ENCODE measurements around the gene SERPINA1.

SERPINA1 gene

DNA sequence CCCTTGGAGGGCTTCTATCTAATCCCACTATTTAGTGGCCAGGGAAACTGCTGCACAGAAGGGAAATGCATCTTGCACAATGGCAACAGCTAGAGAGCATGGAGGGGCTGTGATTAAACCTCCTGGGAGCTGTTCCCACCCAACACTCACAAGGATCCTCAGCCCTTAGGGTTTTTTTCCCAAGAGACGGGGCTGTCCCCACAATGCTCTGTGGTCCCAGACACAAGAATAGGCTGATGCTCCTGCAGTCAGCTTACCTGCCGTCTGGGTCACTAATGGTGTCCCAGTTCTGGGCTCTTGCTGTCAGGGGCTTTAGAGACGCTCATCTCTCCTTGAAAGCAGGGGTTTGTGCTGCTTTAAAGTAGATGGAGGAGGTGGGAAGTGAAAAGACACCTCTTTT lies 4.6 kb downstream of the SERPINA1 start:
- no peak for DNase-seq (ENCODE audit: low read depth in 2 of 2)

DNA sequence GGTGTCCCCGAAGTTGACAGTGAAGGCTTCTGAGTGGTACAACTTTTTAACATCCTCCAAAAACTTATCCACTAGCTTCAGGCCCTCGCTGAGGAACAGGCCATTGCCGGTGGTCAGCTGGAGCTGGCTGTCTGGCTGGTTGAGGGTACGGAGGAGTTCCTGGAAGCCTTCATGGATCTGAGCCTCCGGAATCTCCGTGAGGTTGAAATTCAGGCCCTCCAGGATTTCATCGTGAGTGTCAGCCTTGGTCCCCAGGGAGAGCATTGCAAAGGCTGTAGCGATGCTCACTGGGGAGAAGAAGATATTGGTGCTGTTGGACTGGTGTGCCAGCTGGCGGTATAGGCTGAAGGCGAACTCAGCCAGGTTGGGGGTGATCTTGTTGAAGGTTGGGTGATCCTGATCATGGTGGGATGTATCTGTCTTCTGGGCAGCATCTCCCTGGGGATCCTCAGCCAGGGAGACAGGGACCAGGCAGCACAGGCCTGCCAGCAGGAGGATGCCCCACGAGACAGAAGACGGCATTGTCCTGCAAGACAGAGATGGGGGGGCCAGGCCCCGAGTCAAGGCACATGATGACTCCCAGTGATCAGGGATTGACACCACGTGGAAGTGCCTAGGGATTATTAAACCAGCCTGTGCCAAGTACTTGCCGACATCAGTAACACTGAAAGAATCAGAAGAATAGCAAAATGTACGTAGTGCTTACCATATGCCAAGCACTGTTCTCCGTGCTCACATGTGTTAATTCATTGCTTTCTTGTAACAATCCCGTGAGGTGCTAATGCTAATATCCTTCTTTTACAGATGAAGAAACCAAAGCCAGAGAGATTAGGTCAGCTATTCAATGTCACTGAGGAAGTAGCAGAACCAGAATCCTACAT lies 5.4 kb downstream of the SERPINA1 start:
- DNase-seq (ENCODE audit: low read depth in 2 of 2) = no peak

DNA sequence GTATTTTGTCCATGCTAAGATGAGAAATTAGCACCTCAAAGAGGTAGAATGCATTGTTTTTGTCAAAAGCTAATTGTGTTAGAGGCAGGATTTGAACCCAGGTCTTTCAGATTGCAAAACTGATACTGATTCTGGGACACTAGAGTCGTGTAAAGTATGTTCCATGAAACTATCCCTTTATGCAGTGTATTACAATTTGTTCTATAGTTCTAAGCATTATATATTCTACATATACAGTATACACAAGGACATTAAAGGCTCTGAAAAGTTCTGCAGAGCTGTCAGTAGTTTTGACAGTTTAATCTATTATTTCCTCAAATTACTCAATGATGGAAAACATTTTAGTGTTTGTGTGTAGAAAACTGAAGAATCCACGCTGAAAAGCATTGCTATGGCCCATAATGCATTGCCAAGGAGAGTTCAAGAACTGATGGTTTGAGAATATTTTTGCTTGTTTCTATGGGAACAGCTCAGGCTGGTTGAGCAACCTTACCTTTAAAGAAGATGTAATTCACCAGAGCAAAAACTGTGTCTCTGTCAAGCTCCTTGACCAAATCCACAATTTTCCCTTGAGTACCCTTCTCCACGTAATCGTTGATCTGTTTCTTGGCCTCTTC lies 6.2 kb downstream of the SERPINA1 start:
- no peak for DNase-seq (ENCODE audit: low read depth in 2 of 2)

DNA sequence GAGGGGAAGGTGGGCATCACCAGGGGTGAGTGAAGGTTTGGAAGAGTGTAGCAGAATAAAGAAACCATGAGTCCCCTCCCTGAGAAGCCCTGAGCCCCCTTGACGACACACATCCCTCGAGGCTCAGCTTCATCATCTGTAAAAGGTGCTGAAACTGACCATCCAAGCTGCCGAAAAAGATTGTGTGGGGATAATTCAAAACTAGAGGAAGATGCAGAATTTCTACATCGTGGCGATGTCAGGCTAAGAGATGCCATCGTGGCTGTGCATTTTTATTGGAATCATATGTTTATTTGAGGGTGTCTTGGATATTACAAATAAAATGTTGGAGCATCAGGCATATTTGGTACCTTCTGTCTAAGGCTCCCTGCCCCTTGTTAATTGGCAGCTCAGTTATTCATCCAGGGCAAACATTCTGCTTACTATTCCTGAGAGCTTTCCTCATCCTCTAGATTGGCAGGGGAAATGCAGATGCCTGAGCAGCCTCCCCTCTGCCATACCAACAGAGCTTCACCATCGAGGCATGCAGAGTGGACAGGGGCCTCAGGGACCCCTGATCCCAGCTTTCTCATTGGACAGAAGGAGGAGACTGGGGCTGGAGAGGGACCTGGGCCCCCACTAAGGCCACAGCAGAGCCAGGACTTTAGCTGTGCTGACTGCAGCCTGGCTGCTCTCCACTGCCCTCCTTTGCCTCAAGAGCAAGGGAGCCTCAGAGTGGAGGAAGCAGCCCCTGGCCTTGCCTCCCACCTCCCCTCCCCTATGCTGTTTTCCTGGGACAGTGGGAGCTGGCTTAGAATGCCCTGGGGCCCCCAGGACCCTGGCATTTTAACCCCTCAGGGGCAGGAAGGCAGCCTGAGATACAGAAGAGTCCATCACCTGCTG lies 7.0 kb downstream of the SERPINA1 start:
- DNase-seq (ENCODE audit: low read depth in 2 of 2) = no peak

DNA sequence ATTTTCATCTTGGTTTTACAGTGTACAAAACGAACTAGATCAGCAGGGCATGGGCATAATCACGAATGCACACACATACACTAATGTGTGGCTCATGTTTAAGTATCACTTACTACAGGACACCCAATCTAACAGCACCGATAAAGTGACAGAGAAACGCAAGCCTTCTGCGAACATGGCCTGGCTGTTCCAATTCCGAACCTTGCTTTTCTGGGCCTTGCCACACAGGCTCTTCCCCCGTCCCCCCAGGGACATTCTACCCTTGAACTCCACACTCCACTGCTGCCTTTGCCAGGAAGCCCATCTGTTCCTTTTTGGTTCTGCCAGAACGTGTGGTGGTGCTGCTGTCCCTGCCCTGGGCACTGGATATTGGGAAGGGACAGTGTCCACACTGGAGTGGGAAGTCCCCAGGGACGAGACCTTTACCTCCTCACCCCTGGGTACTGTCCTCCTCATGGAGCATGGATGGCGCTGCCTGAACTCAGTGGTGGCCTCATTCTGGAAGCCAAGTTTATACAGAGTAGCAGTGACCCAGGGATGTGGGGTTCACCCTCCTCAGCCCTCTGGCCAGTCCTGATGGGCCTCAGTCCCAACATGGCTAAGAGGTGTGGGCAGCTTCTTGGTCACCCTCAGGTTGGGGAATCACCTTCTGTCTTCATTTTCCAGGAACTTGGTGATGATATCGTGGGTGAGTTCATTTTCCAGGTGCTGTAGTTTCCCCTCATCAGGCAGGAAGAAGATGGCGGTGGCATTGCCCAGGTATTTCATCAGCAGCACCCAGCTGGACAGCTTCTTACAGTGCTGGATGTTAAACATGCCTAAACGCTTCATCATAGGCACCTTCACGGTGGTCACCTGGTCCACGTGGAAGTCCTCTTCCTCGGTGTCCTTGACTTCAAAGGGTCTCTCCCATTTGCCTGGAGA lies 7.9 kb downstream of the SERPINA1 start:
- no peak for DNase-seq (ENCODE audit: low read depth in 2 of 2)

DNA sequence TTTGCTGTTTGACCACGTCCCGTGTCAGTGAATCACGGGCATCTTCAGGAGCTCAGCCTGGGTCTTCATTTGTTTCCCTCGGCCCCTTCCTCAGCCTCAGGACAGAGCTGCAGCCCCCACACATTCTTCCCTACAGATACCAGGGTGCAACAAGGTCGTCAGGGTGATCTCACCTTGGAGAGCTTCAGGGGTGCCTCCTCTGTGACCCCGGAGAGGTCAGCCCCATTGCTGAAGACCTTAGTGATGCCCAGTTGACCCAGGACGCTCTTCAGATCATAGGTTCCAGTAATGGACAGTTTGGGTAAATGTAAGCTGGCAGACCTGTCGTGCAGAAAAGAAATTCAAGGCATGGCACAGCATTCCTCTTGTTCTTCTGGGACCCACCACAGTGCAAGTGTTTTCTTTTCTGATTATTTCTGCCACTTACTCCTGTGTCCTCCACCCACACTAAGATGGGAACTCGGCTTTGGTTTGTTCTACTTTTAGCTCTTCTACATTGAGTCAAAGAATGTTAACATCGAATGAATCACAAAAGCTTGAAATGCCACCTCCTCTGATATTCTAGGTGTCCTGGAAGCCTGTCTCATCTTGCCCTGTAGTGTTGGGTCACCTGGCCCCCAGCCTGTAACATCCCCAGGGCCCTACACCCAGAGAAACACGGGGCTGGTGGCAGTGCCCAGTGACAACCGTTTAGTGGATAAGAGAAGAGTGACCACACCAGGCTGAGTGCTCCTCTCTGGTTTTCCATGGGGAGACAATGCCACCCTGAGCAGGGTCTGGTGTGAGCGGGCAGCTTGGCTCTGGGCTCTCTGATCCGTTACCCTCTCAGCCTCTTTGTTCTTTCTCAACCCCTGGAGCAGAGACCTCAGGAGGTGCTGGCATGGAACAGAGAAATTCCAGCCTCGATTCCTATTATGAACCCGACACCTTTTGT lies 8.8 kb downstream of the SERPINA1 start:
- DNase-seq (ENCODE audit: low read depth in 2 of 2) = no peak

DNA sequence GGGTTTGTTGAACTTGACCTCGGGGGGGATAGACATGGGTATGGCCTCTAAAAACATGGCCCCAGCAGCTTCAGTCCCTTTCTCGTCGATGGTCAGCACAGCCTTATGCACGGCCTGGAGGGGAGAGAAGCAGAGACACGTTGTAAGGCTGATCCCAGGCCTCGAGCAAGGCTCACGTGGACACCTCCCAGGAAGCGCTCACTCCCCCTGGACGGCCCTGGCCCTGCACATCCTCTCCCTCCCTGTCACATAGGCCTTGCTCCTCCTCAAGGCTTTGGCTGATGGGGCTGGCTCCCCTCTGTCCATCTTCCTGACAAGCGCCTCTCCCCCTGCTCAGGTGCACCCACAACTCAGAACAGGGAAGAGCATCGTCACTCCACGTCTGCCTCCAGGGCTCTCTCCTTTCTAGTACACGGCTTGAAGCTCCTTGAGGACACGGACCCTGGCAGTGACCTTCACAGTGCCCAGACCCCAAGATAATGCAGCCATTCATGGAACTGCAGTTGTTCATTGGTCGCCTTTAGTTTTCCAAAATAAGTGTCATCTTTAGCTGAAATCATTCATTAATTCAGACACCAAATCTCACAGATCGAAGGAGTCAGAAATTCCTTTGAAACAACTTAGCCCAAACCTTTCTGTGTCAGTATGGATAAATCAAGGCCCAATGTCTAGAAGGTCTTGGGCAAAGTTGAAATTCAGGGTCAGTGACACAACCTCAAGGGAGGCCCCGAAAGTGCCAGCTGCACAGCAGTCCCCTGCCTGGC lies 9.7 kb downstream of the SERPINA1 start:
- DNase-seq (ENCODE audit: low read depth in 2 of 2) = no peak

DNA sequence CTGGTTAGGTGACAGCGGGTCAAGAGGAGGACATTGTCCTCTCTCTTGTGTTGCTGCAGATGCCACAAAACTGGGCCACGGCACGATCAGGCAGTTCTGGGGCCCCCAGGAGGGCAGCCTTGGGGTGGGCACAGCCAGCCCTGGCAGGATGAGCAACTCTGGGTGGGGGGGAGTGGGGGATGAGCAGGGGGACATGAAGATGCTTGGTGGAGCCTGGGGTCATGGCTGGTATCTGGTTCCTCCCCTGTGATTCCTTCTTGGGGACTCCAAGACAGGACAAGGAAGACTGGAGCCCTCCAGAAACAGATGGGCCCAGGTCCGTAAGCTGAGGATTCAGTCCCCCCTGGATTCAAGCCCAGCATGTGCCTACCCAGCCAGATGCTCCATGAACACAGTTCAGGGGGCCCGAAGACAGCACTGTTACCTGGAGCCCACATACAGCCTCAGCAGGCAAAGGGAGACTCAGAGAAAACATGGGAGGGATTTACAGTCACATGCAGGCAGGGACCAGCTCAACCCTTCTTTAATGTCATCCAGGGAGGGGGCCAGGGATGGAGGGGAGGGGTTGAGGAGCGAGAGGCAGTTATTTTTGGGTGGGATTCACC lies 10.4 kb downstream of the SERPINA1 start:
- no peak for DNase-seq (ENCODE audit: low read depth in 2 of 2)

DNA sequence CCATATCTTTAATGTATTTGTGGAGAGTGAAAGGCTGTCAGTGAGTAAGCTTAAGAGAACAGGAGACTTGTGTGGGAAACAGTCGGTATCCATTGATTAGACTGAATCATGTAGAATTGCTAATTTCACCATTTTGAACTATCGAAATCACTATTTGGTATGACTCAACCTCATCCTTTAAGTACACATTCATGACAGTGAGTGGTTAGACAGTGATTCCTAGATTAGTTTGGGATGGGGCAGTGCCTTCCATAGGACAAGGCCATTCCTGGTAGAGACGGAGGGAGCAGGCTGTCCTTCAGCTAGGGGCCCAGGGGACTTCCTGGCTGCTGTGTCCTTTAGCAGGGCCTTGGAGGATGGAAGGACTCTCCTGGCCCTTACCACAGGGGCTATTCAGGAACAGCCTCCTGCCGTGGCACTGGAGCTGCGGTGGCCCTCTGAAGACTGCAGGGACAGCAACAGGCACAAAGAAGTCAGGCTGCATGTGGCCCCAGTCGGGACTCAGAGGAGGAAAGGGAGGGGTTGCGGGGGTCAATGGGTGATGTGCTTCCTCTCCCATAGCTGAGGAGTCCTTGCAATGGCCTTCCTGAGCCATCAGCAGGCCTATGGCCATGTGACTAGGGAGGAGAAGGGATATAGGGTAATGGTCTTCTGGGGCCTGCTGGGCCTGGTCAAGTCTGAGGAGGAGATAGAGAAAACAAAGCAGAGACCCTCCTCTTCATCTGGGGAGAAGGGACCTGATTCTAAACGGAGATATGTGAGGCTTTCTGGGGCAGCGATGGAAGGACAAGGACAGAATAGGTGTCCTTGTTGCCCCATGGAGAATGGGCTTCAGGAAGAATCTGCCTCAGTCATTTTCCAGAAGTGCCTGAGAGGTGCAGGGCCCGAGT lies 11.2 kb downstream of the SERPINA1 start:
- no peak for DNase-seq (ENCODE audit: low read depth in 2 of 2)

DNA sequence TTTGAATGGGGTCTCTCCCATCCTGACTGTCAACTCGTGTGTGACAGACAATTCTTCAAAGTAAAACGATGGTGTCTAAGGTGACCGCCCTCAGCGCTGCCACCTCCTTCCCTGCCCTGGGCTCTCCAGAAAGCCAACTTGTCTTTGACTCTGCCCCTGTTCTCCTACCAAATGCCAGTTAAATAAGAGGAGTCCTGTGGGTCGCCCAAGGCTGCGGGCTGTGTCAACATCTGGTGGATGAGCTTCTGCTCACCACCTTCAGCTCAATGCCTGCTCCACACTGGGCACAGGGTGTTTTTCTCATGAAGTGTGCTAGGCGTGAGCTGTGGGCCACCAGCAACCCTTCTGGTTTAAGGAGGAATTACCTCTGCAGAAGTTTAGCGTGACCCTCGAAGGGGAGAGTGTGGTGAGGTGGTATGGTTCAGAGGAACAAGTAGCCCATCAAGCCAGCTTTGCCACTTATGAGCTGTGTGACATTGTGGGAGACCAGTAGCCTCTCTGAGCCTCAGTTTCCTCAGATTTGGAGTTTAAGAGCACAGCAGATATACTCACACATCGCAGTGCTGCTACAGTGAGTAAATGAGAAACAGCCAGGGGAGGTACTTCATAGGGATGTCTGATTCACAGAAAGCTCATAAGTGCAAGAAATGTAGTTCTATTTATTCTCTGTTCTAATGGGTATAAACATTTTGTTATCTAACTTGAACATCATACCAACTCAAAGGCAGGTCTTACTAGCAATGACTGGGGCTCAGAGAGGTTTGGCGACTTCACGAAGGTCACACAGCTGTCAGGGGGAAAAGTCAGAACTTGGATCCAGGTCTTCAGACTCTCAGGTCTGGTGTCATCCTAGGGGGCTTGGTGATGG lies 12.1 kb downstream of the SERPINA1 start:
- no peak for DNase-seq (ENCODE audit: low read depth in 2 of 2)

DNA sequence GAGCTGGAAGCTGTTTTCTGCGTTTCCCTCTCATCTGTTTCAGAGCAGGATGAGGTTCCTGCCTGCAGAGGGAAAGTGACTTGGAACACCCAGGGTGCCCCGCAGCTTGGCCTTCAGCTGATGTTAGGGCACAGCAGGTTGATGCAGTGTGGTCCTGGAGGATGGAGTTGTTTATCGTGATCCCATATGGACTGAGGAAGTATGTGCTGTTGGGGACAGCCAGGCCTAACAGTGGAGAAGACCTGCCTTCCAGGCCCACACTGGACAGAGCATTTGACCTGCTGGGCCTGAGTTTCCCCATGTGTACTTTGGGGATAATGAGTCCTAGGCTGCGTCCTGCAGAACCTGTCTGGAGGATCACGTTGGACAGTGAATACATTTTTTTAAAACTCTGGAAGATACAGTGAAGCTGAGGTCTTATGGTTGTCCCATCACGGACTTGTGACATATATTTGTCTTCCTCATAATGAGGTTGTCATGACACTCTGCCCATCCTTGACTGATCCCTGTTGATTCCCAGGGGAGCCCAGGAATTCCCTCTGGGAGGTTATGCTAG lies 12.8 kb downstream of the SERPINA1 start:
- DNase-seq (ENCODE audit: low read depth in 2 of 2) = no peak

DNA sequence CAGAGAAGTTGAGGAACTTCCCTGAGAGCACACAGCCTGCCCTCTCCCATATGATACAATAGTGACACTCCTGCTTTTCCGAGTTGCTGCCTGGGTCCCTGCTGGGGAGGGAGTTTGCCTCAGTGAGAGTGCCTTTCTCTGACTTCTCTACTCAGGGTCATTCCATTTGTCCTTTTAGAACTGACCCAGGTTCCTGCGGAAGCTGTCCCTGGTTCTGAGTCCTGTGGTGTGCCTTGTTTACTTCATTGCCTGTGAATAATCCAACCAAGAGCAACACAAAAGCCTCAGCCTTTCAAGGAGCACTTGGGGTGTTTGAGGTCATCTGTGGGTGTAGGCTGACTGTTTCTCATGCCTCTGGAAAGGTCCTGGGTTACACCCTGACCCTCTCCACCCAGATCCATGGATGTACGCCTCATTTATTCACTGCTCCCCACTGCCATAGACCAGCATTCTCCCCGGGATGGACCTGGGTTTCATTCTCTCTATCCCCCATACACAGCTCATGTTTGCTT lies 13.6 kb downstream of the SERPINA1 start:
- no peak for DNase-seq (ENCODE audit: low read depth in 2 of 2)

DNA sequence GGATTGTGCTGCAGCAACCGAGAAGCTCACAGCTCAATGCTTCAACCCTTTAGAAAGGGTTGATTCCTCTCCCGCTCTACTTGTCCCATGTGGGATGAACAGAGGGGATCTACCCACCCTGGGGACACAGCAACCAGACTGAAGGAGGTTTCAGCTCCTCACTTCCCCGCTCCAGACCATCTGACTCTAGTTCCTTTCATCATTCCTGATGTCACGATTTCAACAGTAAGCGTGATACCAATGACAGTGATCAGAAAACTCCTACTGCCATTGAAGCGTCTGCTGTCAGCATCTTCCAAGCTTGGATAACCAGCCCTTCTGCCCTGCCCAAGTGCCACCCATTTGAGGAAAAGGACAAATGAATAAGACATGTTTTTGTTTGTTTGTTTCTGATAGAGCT lies 14.3 kb downstream of the SERPINA1 start:
- DNase-seq (ENCODE audit: low read depth in 2 of 2) = no peak

DNA sequence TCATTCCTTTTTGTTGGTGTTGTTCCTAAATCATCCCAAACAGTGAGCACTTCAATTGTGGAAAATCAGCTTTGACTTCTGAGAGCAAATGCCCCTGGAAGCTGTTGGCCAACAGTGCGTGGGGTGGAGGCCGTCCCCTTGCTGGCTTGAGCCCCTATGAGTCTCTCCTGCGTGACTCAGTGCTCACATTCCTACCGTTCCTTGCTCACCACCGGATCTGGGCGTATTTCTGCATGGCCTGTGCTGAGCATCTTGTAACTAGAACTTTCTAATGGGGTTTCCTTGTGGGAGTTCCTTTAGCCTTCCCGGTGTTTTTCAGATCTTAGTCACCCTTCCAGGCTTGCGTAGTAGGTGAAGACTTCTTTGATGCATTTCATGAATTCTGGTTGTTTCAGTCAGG lies 14.7 kb downstream of the SERPINA1 start:
- no peak for DNase-seq (ENCODE audit: low read depth in 2 of 2)

DNA sequence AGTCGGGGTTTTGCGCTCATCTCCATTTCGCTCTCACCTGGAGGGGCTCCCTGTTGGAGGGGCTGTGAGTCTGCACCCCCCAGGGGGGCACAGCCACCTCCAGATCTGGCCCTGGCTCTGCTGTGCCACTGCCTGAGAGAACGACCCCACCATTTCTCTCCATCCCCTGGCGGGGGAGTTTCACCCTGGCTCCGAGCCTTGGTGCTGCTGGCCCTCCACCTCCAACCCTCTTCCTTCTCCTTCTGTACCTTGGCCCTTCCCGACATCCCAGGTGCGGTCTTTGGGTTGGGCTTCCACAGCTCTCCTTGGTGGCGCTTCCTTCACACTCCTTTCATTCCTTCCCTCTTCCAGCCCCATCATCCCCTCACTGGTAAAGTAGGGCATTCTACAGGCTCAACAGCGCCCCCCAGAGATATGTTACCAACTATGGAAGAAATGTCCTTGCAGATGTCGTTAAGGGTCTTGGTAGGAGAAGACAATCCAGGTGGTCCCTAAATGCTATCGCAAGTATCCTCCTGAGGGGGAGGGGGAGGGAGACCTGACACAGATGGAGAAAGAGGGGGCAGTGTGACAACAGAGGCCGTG lies 16.3 kb downstream of the SERPINA1 start:
- no peak for DNase-seq (ENCODE audit: low read depth in 2 of 2)

DNA sequence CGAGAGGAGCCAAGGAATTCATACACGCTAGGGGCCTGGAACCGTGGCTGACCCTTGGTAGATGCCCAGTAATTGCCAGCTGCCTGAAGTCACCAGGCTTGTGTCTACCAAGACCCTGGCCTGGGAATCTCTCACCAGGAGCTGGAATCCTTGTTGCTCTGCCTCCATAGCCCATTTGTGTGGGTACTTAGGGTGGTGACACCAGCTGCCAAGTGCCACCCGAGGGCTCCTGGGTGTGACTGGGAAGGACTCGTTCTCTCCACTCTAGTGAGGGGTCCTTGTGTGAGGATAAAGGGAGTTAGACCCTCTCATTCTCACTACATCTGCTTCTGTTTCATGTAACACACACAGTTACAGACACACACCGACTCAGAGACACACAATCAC lies 17.9 kb downstream of the SERPINA1 start:
- DNase-seq (ENCODE audit: low read depth in 2 of 2) = no peak
